ENCODE results near the gene GRIK4.

GRCh38 chr11:120581313-120581712, 69.8 kb downstream of the GRIK4 start:
- TF ChIP-seq CTCF (IDR thresholded peaks at IDR 0.05) (no peak), POLR2A (IDR thresholded peaks at IDR 0.05) (no peak)
